Fibroblast of pulmonary artery (primary cell): ENCODE results near the gene KIF3A.

Experiments used
- DNase-seq: peaks from one replicate; pipeline ENCODE4 v3.0.0-alpha.2; 2010; ENCODE audit warnings: low read depth
- H3K4me3 ChIP-seq: replicated peaks from 2 replicates; pipeline ENCODE4 v1.5.1; 2011; ENCODE audit warnings: low read depth, mild to moderate bottlenecking, control low read depth, low read length, moderate library complexity
- CTCF ChIP-seq: IDR thresholded peaks from 2 replicates; pipeline ENCODE4 v1.5.1; 2011; ENCODE audit warnings: mild to moderate bottlenecking, control low read depth, low read length, inconsistent platforms; ENCODE audit errors: missing control alignments

The KIF3A gene

DNA sequence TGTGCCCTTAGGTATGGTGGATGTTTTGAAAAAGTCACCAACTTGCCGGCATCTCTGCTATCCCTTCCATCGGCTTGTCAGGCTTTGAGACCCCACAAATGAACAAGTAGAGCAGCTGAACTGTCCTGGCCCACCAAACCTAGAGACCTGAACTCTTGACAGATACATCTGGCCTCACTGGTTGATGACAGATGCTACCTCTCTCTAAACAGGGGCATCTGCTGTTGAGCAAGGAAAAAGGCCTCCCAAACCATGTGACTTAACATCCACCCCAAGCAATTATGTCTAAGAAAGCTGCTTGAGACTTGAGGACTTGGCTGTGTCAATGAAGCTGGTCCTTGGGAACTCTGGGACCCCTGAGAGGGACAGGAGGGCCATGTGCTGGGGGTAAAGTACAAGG, 12.2 kb upstream of the KIF3A start:
- DNase-seq: no peak
- no peak overlapping the region for H3K4me3 ChIP-seq
- no peak for TF ChIP-seq CTCF

- no peak overlapping the region for H3K4me3 ChIP-seq
- no peak for TF ChIP-seq CTCF
- DNase-seq: no peak
Measured at GRCh38 chr5:132748522-132749000, 11.2 kb upstream of the KIF3A start.

DNA sequence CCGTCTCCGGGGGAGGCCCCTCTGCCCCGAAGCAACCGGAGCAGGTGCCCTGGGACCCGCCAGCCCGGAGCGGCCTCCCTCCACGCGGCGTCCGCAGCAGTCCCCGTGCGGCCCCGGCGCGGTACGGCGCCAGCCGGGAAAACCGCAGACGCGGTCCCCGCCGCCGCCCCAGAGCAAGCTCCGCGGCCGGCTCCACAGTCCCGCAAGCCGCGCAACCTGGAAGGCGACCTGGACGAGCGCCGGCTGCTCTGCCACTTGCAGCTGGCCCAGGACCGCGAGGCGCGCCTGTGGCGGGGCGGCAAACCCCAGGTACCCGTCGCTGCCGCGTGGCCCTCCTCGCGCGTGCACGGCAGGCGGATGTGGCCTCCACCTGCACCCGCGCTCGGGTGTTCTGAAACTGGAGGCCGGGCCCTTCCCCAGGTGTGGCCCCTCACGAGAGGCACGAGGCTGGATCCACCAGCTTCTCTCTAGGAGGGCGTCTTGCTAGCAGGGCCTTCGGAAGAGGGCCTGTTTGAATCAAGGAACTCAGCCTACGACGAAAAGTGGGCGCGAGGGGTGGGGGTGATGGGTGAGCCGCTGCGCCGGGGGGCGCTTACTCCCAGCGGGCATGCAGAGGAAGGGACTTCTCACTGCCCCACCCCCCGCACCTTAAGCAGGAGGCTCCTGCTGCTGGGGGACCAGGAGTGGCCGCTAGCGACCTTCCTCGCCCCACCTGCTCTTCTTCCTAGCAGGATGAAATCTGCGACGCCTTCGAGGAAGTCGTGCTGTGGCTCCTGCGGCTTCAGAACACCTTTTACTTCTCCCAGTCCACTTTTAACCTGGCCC, 10.5 kb upstream of the KIF3A start:
- no peak for TF ChIP-seq CTCF
- H3K4me3 ChIP-seq: no peak overlapping the region
- DNase-seq: no peak

- peak; percentile 32 for TF ChIP-seq CTCF
- peak within 1 kb of the TSS; percentile 24 for H3K4me3 ChIP-seq
- DNase-seq: no peak
Measured at GRCh38 chr5:132746954-132747615, 9.7 kb upstream of the KIF3A start, which contains the start of gene CCNI2. Gene CCNI2, plus strand, starts transcription at chr5:132747426. Its CDS starts 70 bp downstream, at chr5:132747496.

GRCh38 chr5:132746592-132746953, 9.2 kb upstream of the KIF3A start:
- no peak for TF ChIP-seq CTCF
- H3K4me3 ChIP-seq: no peak overlapping the region

DNA sequence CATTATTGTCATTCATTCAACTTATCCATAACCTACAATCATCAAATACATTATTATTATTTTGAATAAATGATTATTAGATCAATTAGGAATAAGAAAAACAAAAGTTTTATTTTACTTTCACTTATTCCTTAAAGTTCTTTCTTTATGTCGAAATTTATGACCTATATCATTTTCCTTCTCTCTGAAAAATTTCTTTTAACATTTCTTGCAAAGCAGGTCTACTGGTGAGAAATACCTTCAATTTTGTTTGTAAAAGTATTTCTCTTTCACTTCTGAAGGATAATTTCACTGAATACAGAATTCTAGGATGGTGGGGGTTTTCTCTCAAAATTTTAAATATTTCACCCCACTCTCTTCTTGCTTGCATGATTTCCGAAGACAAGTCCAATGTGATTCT, 7.3 kb upstream of the KIF3A start:
- DNase-seq: no peak
- H3K4me3 ChIP-seq: no peak overlapping the region
- TF ChIP-seq CTCF: no peak

More at GRCh38 chr5:132746592-132746953, 9.2 kb upstream of the KIF3A start:
- no peak for DNase-seq
